SW 1271 (cell line): ENCODE data around the gene STK11.

Experiments used
- DNase-seq, 2 experiments: peaks; one replicate each; lab custom pipeline; 2025; lab: John Stamatoyannopoulos, UW

The STK11 gene

GRCh38 chr19:1261798-1262622, 56.4 kb downstream of the STK11 start:
- DNase-seq: no peak

DNA sequence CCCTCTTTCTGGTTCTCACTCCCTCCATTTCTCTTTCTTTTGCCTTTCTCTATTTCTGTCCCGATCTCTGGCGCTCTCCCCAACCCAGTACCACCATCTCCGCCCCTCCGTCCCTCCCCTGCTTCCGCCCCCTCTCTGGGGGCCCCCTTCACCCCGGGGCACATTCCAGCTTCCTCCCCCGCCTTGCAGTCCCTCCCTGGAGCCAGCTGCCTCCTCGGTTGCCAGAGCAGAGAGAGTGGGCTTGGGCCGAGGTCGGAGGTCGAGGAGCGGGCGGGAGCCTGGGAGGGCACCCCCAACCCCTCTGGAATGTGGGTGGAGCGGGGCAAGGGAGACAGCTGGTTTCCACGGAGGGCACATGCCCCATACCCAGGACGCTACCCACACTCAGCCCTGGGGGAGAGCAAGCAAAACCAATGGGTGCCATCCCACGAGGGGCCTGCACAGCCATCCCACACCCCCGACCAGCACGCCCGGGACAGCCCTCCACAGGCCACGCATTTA, 57.1 kb downstream of the STK11 start:
- no peak for DNase-seq

DNA sequence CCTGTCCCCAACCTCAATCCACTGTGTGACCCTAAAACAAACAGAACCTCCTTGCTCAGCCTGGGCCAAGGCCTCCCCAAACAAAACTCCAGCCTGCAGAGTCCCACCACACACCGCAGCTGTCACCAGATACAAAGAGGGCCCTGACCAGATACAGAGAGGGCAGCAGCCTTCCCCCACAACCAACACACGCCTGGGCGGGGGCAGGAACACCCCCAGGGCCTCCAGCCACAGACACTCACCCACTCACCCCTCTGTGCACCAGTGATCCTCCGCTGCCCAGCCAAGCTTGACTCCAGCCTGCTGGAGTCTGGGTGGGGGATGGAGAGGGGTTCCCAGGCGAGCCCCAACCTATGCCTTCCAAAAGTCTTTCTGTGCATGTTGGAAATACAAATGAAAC, 57.6 kb downstream of the STK11 start:
- no peak for DNase-seq

DNA sequence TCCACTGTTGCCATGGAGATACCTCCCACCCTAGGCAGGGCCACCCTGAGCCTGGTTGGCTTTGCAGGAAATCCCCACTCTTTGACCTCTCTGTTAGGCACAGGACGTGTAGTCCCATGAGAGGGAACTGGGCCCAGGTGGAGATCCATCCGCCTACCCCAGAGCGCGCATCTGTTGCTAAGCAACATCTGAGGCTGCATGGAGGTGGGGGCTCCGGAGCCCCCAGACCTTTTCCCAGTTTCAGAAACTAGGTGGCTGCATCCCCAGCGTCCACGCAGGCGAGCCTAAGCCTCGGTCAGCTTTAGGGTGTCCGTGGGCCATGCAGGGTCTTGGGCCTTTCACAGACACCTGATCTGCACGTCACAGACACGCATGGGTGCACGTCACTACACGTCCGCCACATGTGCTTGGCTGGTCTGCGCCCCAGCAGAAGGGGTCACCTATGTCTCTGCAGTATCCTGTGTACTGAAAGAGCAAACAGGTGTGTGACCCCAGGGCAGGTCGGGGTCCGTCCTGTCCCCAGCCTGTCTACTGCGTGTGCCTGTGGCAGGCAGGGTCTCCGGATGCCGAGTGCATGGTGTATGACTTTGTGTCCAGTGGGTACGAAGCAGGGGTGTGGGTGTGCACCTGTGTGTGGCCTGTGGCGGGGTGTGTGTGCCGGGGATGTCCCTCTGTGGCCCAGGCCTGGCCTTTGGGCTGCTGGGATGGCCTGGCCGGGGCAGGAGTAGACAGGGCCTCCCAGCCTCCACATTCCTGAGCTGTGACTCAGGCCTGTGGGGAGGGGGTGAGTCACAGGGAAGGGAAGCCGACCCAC, 59.4 kb downstream of the STK11 start:
- DNase-seq: peak; percentile 66 to 79

DNA sequence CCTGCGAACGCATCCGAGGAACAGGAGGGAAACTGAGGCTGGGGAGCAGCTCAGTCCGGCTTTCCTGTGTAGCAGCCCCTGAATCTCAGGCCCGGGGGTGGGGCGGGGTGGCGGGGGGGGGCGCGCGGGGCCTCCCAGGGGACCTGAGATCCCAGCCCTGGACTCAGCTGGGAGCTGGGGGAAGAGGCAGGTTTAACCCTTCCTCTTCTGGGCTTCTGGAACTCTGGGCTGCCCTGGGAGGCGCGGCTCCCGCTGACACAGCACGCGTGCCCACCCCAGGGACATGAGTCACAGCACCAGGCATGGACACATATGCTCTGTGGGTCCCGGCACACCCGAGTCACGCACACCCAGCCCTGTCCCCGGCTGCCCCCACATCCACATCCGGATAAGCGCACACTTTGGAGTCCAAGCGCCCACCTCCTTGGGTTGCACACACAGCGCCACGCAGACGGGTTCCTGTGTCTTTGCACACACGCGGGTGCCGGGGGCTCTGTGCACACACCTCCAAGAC, 60.1 kb downstream of the STK11 start:
- DNase-seq: peak in 1 of 2 experiments; percentile 64

DNA sequence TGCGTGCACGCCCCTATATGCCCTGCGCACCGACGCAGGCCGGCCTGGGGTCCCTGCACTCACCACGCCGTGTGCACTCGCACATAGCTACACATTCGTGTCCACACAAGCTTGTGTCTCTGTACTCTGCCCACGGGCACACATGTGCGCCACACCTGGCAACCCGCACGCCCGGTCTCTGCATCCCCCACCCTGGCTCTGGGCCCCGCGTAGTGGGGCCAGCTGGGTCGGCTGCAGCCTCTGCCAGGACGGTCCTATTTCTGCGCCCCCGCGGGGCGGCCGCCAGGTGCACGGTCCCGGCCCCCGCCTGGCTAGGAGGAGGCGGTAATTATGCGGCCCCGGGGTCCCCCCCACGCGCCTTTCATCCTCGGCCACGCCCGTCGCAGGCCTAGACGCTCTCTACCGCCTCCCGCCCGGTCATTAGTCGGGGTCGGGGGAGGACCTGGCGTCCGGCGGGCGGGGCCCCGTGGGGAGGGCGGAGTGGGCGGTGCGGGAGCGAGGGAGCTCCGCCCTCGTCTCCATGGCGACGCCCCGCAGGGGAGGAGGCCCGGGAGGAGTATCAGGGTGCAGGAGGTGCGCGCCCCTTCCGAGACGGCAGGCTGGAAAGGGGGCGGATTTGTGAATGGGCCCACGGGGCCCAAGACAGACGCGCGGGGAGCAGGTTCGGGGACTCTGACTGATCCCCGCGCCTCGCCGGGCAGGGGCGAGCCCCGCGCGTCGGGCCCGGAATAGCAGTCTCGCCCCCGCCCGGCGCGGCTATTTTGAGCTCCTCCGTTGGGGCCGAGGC, 60.7 kb downstream of the STK11 start:
- peak; percentile 78 to 82 for DNase-seq

GRCh38 chr19:1266916-1267476, 61.4 kb downstream of the STK11 start:
- DNase-seq: peak in 1 of 2 experiments; percentile 53

DNA sequence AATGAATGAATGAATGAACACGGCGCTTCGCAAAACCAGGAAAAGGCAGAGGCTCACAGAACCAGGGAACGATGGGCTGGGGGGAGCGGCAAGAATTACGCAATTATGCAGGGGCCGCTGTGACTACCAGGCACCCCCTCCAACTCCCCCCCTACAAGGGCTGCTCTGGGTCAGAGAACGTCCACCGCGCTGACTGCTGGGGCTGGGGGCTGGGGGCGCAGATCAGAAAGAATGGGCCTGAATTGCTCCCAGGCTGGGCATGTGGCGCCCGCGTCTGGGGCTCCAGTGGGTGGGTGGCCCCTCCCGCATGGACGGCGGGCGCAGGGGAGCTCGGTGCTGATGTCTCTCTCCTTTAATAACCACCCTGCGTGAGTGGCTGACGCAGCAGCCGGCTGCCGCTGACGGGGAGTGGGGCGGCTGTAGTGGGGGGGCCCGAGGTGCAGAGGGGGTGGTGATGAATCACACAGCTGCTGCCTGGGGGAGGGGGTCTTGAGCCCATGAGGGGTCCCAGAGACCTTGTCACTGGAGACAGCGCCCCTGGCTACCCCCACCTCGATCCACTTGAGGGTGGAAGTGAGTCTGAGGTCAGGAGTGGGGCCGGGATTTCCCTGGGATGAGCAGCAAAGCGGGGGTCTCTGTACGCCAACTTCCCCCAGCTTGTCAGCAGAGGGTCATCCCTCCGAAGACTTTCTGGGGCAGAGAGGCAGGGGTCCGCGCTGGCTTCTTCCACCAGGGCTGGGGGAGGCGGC, 62.1 kb downstream of the STK11 start:
- no peak for DNase-seq

DNA sequence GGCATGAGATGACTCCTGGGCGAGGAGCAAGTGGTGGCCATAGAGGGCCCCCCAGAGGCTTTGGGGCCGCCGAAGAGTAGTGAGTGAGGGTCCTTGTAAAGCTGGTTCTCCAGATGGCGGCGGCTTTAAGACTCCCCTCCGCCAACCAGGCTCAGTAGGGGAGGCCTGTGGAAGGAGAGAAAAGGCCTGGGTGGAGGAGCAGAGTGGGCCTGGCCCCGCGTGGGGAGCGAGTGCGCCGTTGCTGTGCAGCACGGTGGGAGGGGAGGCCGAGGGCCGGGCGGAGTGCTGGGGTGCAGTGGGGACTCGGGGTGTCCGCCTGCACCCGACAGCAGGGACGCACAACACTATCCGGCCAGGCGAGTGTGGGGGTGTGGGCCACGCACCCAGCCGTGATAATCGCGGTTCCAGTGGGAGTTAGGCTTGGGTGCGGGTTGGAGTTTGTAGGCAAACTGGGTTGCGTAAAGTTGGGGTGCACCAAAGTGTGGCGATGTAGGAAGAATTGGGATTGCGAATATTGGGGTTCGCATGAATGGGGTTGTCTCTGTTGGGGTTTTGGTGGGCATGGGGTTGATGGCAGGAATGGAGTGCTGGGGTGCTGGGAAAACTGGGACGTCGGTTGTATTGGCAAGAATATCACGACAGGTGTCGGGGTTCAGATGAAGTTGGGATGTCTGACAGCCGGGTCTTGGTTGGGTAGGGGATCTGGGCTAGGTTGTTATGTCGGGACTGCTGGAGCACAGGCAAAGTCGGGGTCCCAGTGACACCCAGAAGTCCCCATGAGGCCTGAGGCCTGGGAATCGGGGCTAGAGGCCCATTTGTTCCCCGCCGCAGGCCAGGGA, 62.9 kb downstream of the STK11 start:
- no peak for DNase-seq

DNA sequence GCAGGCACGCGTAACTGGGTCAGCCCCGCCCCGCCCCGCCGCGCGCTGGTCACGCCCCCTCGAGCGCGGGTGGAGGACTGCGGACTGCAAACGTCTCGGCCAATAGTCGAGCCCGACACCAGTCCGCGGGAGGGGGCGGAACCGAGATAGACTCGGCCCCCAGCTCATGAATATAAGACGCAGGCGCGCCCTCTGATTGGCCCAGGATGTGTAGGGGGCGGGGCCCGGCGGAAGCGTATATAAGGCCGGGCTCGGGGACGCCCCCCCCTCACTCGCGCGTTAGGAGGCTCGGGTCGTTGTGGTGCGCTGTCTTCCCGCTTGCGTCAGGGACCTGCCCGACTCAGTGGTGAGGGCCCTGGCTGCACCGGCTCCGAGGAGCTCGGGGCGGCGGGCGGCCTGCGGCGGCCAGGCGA, 63.5 kb downstream of the STK11 start, which contains the start of gene CIRBP:
Gene CIRBP, plus strand, starts transcription at position 268 of the 413 bp plus-strand sequence. CDS start 1,602 bp downstream, outside the sequence.
- peak; percentile 85 to 95 for DNase-seq

DNA sequence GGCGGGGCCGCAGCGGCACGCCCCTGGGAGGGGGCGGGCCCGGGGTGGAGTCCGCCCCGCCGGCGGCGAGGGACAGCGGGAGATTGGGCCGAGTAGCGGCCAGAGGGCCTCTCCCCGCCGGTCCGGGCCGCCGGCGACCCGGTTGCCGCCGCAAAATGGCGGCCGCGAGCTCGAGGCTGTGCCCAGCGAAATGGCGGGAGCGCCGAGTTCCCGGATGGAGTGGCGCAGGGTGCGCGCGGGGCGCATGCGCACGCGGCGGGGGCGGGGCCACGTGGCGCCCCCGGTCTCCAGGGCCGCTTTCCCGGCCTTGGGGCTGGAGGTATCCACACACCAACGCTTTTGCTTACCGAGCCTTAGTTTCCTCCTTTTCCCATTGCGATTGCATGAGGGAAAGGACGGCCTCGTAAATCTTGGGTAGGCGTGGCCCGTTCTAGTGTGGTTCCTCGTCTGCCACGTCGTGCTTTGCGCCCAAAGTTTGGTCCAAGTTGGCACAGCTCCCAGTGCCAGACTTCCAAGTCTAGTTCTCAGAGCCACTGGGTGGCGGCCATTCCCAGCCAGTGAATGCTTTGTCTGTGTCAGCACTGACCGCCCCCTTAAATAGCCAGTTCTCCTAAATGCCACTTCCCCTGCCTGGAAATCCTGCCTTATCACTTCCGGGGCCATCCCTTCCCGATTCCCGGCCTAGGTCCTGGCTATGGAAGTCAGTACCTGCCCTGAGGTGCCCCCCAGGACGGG, 64.1 kb downstream of the STK11 start:
- DNase-seq: peak; percentile 65 to 85

- no peak for DNase-seq
Measured at GRCh38 chr19:1270213-1270853, 64.8 kb downstream of the STK11 start.

DNA sequence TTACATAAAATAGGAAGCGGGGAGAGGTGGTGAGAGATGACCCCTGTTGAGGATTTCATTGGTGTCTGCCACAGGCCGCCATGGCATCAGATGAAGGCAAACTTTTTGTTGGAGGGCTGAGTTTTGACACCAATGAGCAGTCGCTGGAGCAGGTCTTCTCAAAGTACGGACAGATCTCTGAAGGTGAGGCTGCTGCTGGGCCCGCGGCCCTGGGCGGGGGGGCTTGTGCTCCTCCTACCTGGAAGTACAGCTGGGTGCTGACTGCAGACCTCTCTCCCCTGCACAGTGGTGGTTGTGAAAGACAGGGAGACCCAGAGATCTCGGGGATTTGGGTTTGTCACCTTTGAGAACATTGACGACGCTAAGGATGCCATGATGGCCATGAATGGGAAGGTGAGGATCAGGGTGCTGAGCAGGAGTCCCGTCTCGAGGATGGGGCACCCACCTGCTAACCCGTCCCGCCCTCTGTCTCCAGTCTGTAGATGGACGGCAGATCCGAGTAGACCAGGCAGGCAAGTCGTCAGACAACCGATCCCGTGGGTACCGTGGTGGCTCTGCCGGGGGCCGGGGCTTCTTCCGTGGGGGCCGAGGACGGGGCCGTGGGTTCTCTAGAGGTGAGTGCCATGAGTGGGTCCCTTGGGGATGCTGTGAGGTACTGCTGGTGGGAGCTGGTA, 65.4 kb downstream of the STK11 start:
- DNase-seq: no peak

DNA sequence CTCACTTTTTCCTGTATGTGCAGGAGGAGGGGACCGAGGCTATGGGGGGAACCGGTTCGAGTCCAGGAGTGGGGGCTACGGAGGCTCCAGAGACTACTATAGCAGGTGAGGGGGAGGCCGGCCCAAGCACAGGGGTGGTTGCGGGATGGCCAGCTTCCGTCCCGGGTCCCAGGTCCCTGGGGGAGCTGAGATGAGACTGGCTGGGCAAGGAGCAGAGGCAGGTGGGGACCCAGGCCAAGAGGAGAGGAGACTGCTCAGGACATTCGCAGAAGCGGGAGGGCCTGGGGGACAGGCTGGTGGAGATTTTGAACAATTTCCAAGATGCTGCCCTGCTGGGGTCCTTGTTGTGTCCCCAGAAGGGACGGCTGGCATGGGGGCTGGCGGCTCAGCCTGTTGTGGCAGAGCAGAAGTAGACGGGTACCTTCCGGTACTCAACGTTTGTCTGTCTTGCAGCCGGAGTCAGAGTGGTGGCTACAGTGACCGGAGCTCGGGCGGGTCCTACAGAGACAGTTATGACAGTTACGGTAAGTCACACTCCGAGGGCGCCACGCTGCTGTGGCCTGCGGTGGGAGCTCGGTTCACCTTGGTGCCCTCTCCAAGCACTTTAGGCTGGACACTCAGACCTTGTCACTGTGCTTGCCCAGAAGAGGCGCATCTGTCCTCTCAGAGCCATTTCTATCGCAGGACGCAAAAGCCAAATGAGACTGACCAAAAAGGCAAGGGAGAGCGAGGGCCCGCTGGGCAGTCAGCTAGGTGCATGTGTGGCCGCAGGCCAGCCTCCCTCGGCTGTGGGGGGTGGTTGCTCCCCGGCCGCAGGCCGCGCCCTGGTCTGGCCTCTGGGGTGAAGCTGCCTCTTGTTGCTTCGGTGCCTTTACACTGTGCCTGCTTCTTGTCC, 66.2 kb downstream of the STK11 start:
- DNase-seq: no peak

GRCh38 chr19:1272423-1273262, 67.1 kb downstream of the STK11 start:
- DNase-seq: no peak
